GM23338 (cell line): Measurements from ENCODE around the gene TAOK3. TPM values are rescaled to one million over a fixed set of nuclear protein-coding genes. Genes with fewer than 3 reads are reported as not detected.

Source experiments
- ATAC-seq: fragments of 200-7000 bp; cut with Tn5 transposase; 3 replicates; pipeline ENCODE4 v1.9.1; 2020
- DNase-seq: peaks from one replicate; pipeline ENCODE4 v3.0.0-alpha.2; 2015; ENCODE audit warnings: low spot score
- H2AFZ ChIP-seq: fragments of 200-600 bp; sonication (generic); 2 replicates; pipeline ENCODE4 v1.8.0; 2016; ENCODE audit warnings: antibody characterized with exemption, mild to moderate bottlenecking, moderate library complexity
- H3F3A ChIP-seq: fragments of 200-600 bp; sonication (generic); replicated peaks from 2 replicates; pipeline ENCODE4 v1.8.0; 2017; ENCODE audit warnings: antibody characterized with exemption, mixed run types, low read depth
- H3K27ac ChIP-seq: fragments of 200-600 bp; sonication (generic); 2 replicates; pipeline ENCODE4 v1.6.1; 2016; ENCODE audit warnings: low read depth
- H3K27me3 ChIP-seq: fragments of 200-600 bp; sonication (generic); 2 replicates; pipeline ENCODE4 v1.8.0; 2016; ENCODE audit warnings: mild to moderate bottlenecking, mixed run types, moderate library complexity; ENCODE audit not compliant: insufficient read depth
- H3K36me3 ChIP-seq: fragments of 200-600 bp; sonication (generic); 2 replicates; pipeline ENCODE4 v1.8.0; 2016; ENCODE audit warnings: mild to moderate bottlenecking; ENCODE audit not compliant: insufficient read depth
- H3K4me1 ChIP-seq: fragments of 200-600 bp; sonication (generic); 2 replicates; pipeline ENCODE4 v1.8.0; 2016; ENCODE audit warnings: mild to moderate bottlenecking, moderate library complexity; ENCODE audit not compliant: insufficient read depth
- H3K4me2 ChIP-seq: fragments of 200-600 bp; sonication (generic); 2 replicates; pipeline ENCODE4 v1.7.1; 2017; ENCODE audit warnings: mixed run types
- H3K4me3 ChIP-seq: fragments of 200-600 bp; sonication (generic); 2 replicates; pipeline ENCODE4 v1.6.1; 2016; ENCODE audit warnings: mixed run types
- H3K79me2 ChIP-seq: fragments of 200-600 bp; sonication (generic); replicated peaks from 2 replicates; pipeline ENCODE4 v1.8.0; 2017; ENCODE audit warnings: mild to moderate bottlenecking; ENCODE audit not compliant: insufficient read depth
- H3K9me2 ChIP-seq: fragments of 200-600 bp; sonication (generic); 2 replicates; pipeline ENCODE4 v1.8.0; 2017; ENCODE audit not compliant: insufficient read depth
- H4K20me1 ChIP-seq: fragments of 200-600 bp; sonication (generic); replicated peaks from 2 replicates; pipeline ENCODE4 v1.8.0; 2017; ENCODE audit warnings: mild to moderate bottlenecking; ENCODE audit not compliant: insufficient read depth
- H3K27ac Mint-ChIP-seq: 2 replicates; pipeline ENCODE4 v1.8.0; 2020; ENCODE audit warnings: inconsistent platforms, mild to moderate bottlenecking, moderate library complexity, mixed read lengths
- H3K27me3 Mint-ChIP-seq: 3 replicates; pipeline ENCODE4 v1.8.0; 2022; ENCODE audit warnings: low read depth, mild to moderate bottlenecking, moderate library complexity, mixed read lengths, inconsistent platforms; ENCODE audit not compliant: insufficient read depth, poor library complexity
- H3K36me3 Mint-ChIP-seq: 3 replicates; pipeline ENCODE4 v1.8.0; 2021; ENCODE audit warnings: low read depth, mild to moderate bottlenecking, inconsistent platforms, moderate library complexity, mixed read lengths
- H3K4me1 Mint-ChIP-seq: 3 replicates; pipeline ENCODE4 v1.8.0; 2020; ENCODE audit warnings: mild to moderate bottlenecking, inconsistent platforms, mixed read lengths
- H3K4me3 Mint-ChIP-seq: 3 replicates; pipeline ENCODE4 v1.8.0; 2021; ENCODE audit warnings: moderate library complexity, mild to moderate bottlenecking, inconsistent platforms, mixed read lengths
- H3K9me3 Mint-ChIP-seq: 3 replicates; pipeline ENCODE4 v1.8.0; 2020; ENCODE audit warnings: moderate library complexity, mild to moderate bottlenecking, inconsistent platforms, mixed read lengths
- CREB1 ChIP-seq: fragments of 250-450 bp; sonication (Bioruptor Pico); IDR thresholded peaks from 2 replicates; pipeline ENCODE4 v1.5.0; 2020; ENCODE audit warnings: low read depth, mild to moderate bottlenecking, moderate library complexity
- CTCF ChIP-seq, 2 experiments: fragments of 200-600 bp in 1 of 2; sonication (generic) in 1 of 2; conservative IDR thresholded peaks; 2 replicates each; pipeline versions ENCODE4 v1.5.1 to v1.6.1; 2016 to 2017; ENCODE audit warnings: antibody characterized with exemption in 2 of 2, low read depth in 2 of 2, mild to moderate bottlenecking in 2 of 2, moderate library complexity in 1 of 2
- ETS1 ChIP-seq: IDR thresholded peaks from 2 replicates; pipeline ENCODE4 v1.6.1; 2016; ENCODE audit warnings: antibody characterized with exemption
- EZH2 ChIP-seq: fragments of 200-600 bp; sonication (generic); IDR thresholded peaks from one replicate; pipeline ENCODE4 v1.8.0; 2017; ENCODE audit warnings: antibody characterized with exemption, mild to moderate bottlenecking, low read depth; ENCODE audit not compliant: unreplicated experiment
- EZH2phosphoT487 ChIP-seq: fragments of 200-600 bp; sonication (generic); IDR thresholded peaks from one replicate; pipeline ENCODE4 v1.8.1; 2018; ENCODE audit warnings: antibody characterized with exemption; ENCODE audit not compliant: unreplicated experiment
- JUNB ChIP-seq: IDR thresholded peaks from one replicate; pipeline ENCODE4 v1.6.1; 2016; ENCODE audit warnings: antibody characterized with exemption; ENCODE audit not compliant: unreplicated experiment
- NANOG ChIP-seq: IDR thresholded peaks from 2 replicates; pipeline ENCODE4 v1.6.1; 2016; ENCODE audit warnings: antibody characterized with exemption, borderline replicate concordance
- POLR2AphosphoS5 ChIP-seq: IDR thresholded peaks from 2 replicates; pipeline ENCODE4 v1.6.1; 2016; ENCODE audit warnings: antibody characterized with exemption, low read depth
- REST ChIP-seq: IDR thresholded peaks from one replicate; pipeline ENCODE4 v1.6.1; 2018; ENCODE audit warnings: antibody characterized with exemption; ENCODE audit not compliant: unreplicated experiment
- STAT1 ChIP-seq: IDR thresholded peaks from one replicate; pipeline ENCODE4 v1.6.1; 2016; ENCODE audit warnings: antibody characterized with exemption; ENCODE audit not compliant: unreplicated experiment
- ZNF114 ChIP-seq: fragments of 250-450 bp; sonication (Bioruptor Pico); IDR thresholded peaks from 2 replicates; pipeline ENCODE4 v1.5.0; 2020; ENCODE audit warnings: mild to moderate bottlenecking, moderate library complexity
- ZNF331 ChIP-seq: fragments of 250-450 bp; sonication (Bioruptor Pico); IDR thresholded peaks from 2 replicates; pipeline ENCODE4 v1.5.0; 2020; ENCODE audit warnings: low read depth, mild to moderate bottlenecking, moderate library complexity
- ZNF462 ChIP-seq: fragments of 250-450 bp; sonication (Bioruptor Pico); IDR thresholded peaks from 2 replicates; pipeline ENCODE4 v1.5.0; 2020; ENCODE audit warnings: mild to moderate bottlenecking, moderate library complexity
- polyA plus RNA-seq: library from polyadenylated mRNA; unstranded; fragments of >200 nt; fragmentation: Nextera tagmentation; extraction: Ambion mirVana; gene quantifications from 2 replicates; pipeline ENCODE4 v1.2.1, GENCODE V29; 2016
- total RNA-seq: library from RNA; depleted of rRNA; stranded (reverse); fragments of >200 nt; shearing (Covaris generic); gene quantifications from 2 replicates; pipeline ENCODE4 v1.2.3, GENCODE V29; 2014

The TAOK3 gene
- total and polyA plus RNA-seq, 2 experiments from 2014 or later: 7.6 to 20.4 TPM

GRCh38 chr12:118417942-118418341, 45.2 kb upstream of the TAOK3 start:
- ATAC-seq (no peak), DNase-seq (no peak)
- Histone ChIP-seq H3K79me2 (no peaks in the 10 kb centered on the region), H2AFZ (no peak overlapping the region), H3K4me3 (no peak overlapping the region), H3K4me1 (no peaks in the 10 kb centered on the region), H3K27ac (no peak overlapping the region), H3F3A (no peaks in the 10 kb centered on the region), H4K20me1 (0 out of 2 replicates have a peak, but pooled peaks cover 3% of the 10 kb centered on the region), H3K9me2 (no peaks in the 10 kb centered on the region), H3K4me2 (no peak overlapping the region), H3K36me3 (peaks cover 27% of the 10 kb centered on the region), H3K27me3 (no peaks in the 10 kb centered on the region)
- no peaks in the 10 kb centered on the region for H3K27me3 Mint-ChIP-seq
- peaks cover 54% of the 10 kb centered on the region for H3K36me3 Mint-ChIP-seq
- H3K27ac Mint-ChIP-seq: no peak overlapping the region
- H3K9me3 Mint-ChIP-seq: no peaks in the 10 kb centered on the region
- H3K4me1 Mint-ChIP-seq: no peaks in the 10 kb centered on the region
- no peak overlapping the region for H3K4me3 Mint-ChIP-seq
- TF ChIP-seq POLR2AphosphoS5 (no peak), ZNF462 (no peak), ETS1 (no peak), JUNB (no peak), ZNF331 (CRISPR knock-in tag) (no peak), ZNF114 (CRISPR knock-in tag) (no peak), REST (no peak), CTCF (conservative IDR thresholded peaks at IDR 0.05; ENCODE audit: low read depth in 2 of 2) (no peak), CREB1 (no peak), EZH2phosphoT487 (no peak), STAT1 (no peak), NANOG (no peak), EZH2 (no peak)
